ENCODE data around the gene UQCC5.

UQCC5 gene

DNA sequence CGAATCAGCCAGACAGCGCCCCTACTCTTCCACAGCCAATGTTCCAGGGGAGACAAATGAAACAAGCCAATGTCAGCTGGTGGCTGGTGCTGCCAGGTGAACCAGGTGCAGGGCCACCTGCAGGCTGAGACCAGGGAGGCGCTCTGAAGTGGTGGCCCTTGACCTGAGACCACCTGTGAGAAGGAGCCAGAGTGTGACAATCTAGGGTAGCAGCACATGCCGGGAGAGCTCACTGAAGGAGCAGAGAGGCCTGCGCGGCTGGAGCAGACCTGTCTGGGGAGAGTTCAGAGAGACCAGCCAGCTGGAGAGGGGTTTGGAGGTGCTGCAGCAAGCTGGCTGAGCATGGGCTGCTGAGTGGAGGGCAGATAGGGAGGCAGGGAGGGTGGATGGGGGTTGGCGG is 42.0 kb upstream of the UQCC5 start:
- Histone ChIP-seq H3K36me3 (ENCODE audit: insufficient read depth, low read length) (peaks cover 47% of the 10 kb centered on the region), H3K9me3 (ENCODE audit: low read length) (no peaks in the 10 kb centered on the region), H3K27me3 (ENCODE audit: control insufficient read depth in 1 of 2, insufficient read depth in 2 of 2, low read length in 2 of 2) (no peaks in the 10 kb centered on the region), H3K4me1 (ENCODE audit: insufficient read depth, low read length) (no peaks in the 10 kb centered on the region), H3K27ac (ENCODE audit: low read depth, low read length) (no peak overlapping the region), H3K4me3 (ENCODE audit: low read depth in 1 of 2, low read length in 2 of 2) (no peak overlapping the region), H3K9ac (ENCODE audit: low read length) (no peak overlapping the region)

DNA sequence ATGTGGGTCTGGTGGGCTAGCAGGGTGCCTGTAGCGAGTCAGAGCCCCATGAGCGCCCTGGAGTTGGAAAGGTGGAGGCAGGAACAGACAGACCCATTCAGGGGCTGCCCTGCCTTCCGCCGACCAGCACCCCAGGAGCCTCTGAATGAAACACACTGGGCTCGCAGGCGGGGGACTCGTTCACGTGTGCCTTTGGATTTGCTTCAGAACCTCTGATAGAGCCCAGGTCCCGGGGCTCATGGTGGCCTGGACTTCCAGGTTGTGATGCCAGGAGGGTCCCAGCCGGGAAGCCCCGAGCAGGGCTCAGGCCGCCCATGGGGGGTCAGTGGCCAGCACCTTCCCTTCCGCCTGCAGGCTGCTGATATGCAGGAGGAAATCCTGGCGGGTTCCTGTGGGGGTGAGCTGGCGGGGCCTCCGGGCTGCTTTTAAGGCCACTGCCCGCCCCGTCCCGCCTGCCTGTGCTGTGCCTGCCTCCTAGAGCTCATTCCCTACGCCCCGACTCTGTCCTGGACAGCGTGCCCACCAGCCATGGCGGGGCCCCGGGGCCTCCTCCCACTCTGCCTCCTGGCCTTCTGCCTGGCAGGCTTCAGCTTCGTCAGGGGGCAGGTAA is 41.4 kb upstream of the UQCC5 start, which contains the start of gene STAB1:
Gene STAB1, plus strand, starts transcription at position 453 of the 610 bp plus-strand sequence. Its CDS starts 76 bp downstream, at position 529.
- Histone ChIP-seq H3K27ac (ENCODE audit: low read depth, low read length) (peak within 1 kb of the TSS; percentile 44), H3K9ac (ENCODE audit: low read length) (no peak within 1 kb of the TSS), H3K27me3 (ENCODE audit: control insufficient read depth in 1 of 2, insufficient read depth in 2 of 2, low read length in 2 of 2) (no peaks in the 10 kb centered on the region), H3K36me3 (ENCODE audit: insufficient read depth, low read length) (peaks cover 41% of the 10 kb centered on the region), H3K4me3 (ENCODE audit: low read depth in 1 of 2, low read length in 2 of 2) (peak within 1 kb of the TSS in 1 of 2 donors; percentile 32), H3K4me1 (ENCODE audit: insufficient read depth, low read length) (no peaks in the 10 kb centered on the region), H3K9me3 (ENCODE audit: low read length) (no peaks in the 10 kb centered on the region)

DNA sequence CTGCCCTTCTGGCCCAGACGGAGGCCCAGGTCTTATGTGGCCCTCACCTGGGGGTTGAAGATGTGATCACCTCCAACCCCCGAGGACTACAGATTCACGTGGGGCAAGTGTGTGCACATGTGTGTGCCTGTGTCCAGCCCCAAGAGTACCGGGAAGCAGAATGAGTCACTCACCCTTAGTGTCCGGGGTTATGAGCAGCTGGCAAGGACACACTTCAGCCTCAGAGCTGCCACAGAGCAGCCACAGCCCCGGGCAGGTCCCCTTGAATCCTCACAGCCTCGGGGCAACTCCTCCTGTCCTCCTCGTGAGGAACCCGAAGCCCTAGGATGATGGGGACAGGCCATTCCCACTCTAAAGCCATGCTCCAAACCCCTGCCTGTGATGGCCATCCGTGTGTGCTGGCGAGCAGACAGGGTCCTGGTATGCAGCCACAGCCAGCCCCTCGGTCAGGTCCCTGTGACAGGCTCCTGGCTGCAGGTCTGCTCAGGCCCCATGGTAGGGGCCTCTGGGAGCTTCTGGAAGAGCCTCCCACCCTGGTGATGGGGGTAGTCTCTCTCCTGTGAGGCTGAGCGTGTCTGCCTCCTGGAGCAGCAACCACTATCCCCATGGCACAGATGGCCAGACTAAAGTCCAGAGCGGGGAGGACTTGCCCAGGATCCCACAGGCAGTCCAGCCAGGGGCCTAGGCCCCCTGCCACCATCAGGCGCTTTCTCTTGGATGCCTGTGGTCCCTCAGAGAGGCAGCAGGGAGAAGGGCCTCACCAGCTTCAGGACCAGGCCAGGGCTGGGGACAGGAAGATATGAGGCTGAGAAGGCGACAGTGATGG is 40.4 kb upstream of the UQCC5 start:
- Histone ChIP-seq H3K36me3 (ENCODE audit: insufficient read depth, low read length) (peaks cover 31% of the 10 kb centered on the region), H3K9ac (ENCODE audit: low read length) (no peak overlapping the region), H3K27me3 (ENCODE audit: control insufficient read depth in 1 of 2, insufficient read depth in 2 of 2, low read length in 2 of 2) (no peaks in the 10 kb centered on the region), H3K4me1 (ENCODE audit: insufficient read depth, low read length) (no peaks in the 10 kb centered on the region), H3K4me3 (ENCODE audit: low read depth in 1 of 2, low read length in 2 of 2) (peak overlapping the region in 1 of 2 donors; percentile 32), H3K27ac (ENCODE audit: low read depth, low read length) (peak overlapping the region; percentile 44), H3K9me3 (ENCODE audit: low read length) (no peaks in the 10 kb centered on the region)

DNA sequence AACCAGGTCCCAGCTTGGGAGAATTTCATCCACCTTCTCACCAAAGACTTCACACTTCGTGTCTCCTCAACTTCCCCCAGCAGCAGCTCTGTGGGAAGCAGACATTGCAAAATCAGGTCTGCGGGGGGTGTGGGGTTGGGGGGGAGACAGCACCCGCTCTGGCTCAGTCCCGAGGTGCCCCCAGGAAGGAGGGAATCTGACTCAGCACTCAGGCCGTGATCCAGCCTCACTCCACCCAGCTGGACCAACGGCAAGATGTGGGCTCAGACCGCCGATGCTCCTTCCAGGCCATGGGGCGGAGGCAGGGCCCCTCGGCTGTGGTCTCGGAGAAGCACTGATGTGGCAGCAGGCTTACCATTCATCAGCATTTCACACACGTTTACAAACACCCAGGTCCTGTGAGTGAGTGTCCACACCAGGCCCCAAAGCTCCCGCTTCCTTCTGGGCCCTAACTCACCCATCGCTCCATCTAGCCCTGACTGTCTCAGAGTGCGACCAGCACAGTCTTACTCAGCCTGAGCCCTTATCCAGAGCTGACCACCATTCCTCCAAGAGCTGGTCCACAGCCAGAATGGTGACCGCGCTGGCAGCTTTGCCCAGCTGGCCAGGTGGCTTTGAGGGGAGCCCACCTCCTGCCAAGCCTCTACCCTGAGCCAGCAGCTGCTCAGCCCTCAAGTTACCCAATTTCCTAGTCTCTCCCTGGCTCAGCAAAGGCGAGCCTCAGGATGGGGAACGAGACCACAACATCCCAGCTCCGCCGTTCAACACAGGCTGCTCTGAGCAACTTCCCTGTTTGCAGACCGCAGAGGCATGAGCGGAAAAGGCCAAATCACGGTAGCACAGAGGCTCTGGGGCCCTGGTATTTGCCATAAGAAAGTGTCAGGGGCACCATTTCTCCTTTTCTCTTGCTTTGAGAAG is 38.0 kb upstream of the UQCC5 start:
- Histone ChIP-seq H3K36me3 (ENCODE audit: insufficient read depth, low read length) (peaks cover 8% of the 10 kb centered on the region), H3K9me3 (ENCODE audit: low read length) (no peaks in the 10 kb centered on the region), H3K27me3 (ENCODE audit: control insufficient read depth in 1 of 2, insufficient read depth in 2 of 2, low read length in 2 of 2) (no peaks in the 10 kb centered on the region), H3K4me1 (ENCODE audit: insufficient read depth, low read length) (no peaks in the 10 kb centered on the region), H3K4me3 (ENCODE audit: low read depth in 1 of 2, low read length in 2 of 2) (no peak overlapping the region), H3K9ac (ENCODE audit: low read length) (no peak overlapping the region), H3K27ac (ENCODE audit: low read depth, low read length) (no peak overlapping the region)

DNA sequence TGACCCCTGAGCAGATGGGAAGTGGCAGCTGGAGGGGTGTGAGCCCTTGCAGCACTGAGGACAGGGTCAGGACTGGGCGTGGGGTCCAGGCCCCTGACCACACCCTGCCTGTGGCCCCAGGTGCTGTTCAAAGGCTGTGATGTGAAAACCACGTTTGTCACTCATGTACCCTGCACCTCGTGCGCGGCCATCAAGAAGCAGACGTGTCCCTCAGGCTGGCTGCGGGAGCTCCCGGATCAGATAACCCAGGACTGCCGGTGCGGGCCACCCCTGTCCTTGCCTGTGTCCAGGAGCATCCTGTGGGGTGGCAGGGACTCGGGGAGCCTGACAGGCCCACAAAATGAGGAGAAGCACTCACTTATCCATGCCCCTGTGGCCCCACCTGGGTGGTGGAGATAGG is 35.4 kb upstream of the UQCC5 start:
- peaks cover 4% of the 10 kb centered on the region for H3K36me3 ChIP-seq (ENCODE audit: insufficient read depth, low read length)
- no peak overlapping the region for H3K4me3 ChIP-seq (ENCODE audit: low read depth in 1 of 2, low read length in 2 of 2)
- H3K4me1 ChIP-seq (ENCODE audit: insufficient read depth, low read length) = no peaks in the 10 kb centered on the region
- H3K9ac ChIP-seq (ENCODE audit: low read length) = no peak overlapping the region
- no peaks in the 10 kb centered on the region for H3K9me3 ChIP-seq (ENCODE audit: low read length)
- no peak overlapping the region for H3K27ac ChIP-seq (ENCODE audit: low read depth, low read length)
- H3K27me3 ChIP-seq (ENCODE audit: control insufficient read depth in 1 of 2, insufficient read depth in 2 of 2, low read length in 2 of 2) = no peaks in the 10 kb centered on the region

DNA sequence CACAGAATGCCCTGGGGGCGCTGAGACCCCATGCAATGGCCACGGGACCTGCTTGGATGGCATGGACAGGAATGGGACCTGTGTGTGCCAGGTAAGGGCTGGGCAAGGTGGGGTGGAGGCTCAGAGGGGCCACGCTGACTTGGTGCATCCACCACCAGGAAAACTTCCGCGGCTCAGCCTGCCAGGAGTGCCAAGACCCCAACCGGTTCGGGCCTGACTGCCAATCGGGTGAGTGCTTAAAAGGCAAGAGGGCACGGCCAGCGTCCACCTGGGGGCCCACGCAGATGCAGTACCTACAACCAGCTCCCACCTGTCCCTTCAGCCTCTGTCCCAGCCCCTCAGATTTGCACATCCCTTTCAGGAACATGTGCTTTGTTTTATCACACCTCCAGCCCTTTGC is 34.4 kb upstream of the UQCC5 start:
- no peaks in the 10 kb centered on the region for H3K27me3 ChIP-seq (ENCODE audit: control insufficient read depth in 1 of 2, insufficient read depth in 2 of 2, low read length in 2 of 2)

DNA sequence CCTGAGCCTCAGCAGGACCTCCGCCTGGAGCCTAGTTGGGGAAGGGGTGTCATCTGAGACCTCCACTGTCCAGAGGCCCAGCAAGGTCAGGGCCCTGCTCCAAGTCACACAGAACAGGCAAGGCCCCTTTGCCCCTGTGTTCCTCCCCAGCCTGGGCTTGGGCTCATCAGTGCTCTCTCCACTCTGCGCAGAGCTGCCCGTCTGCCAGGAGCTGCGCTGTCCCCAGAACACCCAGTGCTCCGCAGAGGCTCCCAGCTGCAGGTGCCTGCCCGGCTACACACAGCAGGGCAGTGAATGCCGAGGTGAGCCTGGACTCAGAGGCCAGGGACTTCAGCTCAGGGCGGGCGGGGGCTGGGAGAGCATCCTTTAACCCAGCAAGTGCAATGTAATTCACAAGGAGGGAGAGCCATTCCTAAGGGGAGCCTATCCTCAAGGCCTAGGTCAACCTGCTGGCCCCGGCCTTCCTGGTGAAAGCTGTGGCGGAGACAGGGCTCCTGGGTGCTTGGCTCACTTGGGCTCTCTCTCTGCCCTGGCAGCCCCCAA is 33.5 kb upstream of the UQCC5 start:
- peaks cover 4% of the 10 kb centered on the region for H3K36me3 ChIP-seq (ENCODE audit: insufficient read depth, low read length)
- H3K4me1 ChIP-seq (ENCODE audit: insufficient read depth, low read length) = no peaks in the 10 kb centered on the region
- no peaks in the 10 kb centered on the region for H3K9me3 ChIP-seq (ENCODE audit: low read length)
- H3K9ac ChIP-seq (ENCODE audit: low read length) = no peak overlapping the region
- H3K27ac ChIP-seq (ENCODE audit: low read depth, low read length) = no peak overlapping the region
- H3K4me3 ChIP-seq (ENCODE audit: low read depth in 1 of 2, low read length in 2 of 2) = no peak overlapping the region
- no peaks in the 10 kb centered on the region for H3K27me3 ChIP-seq (ENCODE audit: control insufficient read depth in 1 of 2, insufficient read depth in 2 of 2, low read length in 2 of 2)

More for the DNA sequence above, 34.4 kb upstream of the UQCC5 start:
- H3K4me3 ChIP-seq (ENCODE audit: low read depth in 1 of 2, low read length in 2 of 2) = no peak overlapping the region
- H3K27ac ChIP-seq (ENCODE audit: low read depth, low read length) = no peak overlapping the region
- no peaks in the 10 kb centered on the region for H3K4me1 ChIP-seq (ENCODE audit: insufficient read depth, low read length)
- no peaks in the 10 kb centered on the region for H3K9me3 ChIP-seq (ENCODE audit: low read length)
- no peak overlapping the region for H3K9ac ChIP-seq (ENCODE audit: low read length)
- peaks cover 4% of the 10 kb centered on the region for H3K36me3 ChIP-seq (ENCODE audit: insufficient read depth, low read length)

DNA sequence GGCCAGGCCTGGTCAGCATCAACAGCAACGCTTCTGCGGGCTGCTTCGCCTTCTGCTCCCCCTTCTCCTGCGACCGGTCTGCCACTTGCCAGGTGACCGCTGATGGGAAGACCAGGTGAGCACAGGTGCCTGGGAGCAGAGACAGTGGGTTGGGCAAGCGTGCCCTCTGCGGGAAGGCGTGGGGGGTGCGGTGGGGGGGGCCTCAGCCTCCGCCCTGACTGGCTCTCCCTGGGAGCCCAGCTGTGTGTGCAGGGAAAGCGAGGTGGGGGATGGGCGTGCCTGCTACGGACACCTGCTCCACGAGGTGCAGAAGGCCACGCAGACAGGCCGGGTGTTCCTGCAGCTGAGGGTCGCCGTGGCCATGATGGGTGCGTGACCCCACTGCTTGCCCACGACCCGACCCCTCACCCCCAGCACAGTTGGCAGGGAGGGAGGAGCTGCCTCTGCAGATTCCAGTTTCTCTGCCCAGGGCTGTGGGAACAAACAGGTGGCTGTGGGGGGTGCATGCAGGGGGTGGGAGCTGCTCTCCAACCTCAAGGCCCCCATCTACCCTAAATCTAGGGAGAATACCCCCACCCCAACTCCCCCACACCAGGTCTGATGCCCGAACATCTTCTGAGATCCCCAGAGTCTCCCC is 32.5 kb upstream of the UQCC5 start:
- Histone ChIP-seq H3K36me3 (ENCODE audit: insufficient read depth, low read length) (peaks cover 4% of the 10 kb centered on the region), H3K4me1 (ENCODE audit: insufficient read depth, low read length) (no peaks in the 10 kb centered on the region), H3K9me3 (ENCODE audit: low read length) (no peaks in the 10 kb centered on the region), H3K27me3 (ENCODE audit: control insufficient read depth in 1 of 2, insufficient read depth in 2 of 2, low read length in 2 of 2) (no peaks in the 10 kb centered on the region), H3K4me3 (ENCODE audit: low read depth in 1 of 2, low read length in 2 of 2) (no peak overlapping the region), H3K27ac (ENCODE audit: low read depth, low read length) (no peak overlapping the region), H3K9ac (ENCODE audit: low read length) (no peak overlapping the region)

DNA sequence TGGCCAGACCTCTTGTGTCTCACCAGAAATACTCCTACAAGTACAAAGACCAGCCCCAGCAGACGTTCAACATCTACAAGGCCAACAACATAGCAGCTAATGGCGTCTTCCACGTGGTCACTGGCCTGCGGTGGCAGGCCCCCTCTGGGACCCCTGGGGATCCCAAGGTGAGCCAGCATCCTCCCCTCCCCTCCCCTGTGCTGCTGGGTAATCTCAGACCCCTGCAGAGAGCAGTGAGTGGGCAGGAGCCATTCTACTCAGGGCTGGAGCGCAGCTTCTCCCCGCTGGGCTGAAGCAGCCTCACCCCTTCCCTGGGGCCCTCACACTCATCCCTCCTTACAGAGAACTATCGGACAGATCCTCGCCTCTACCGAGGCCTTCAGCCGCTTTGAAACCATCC is 31.4 kb upstream of the UQCC5 start:
- H3K36me3 ChIP-seq (ENCODE audit: insufficient read depth, low read length) = peaks cover 4% of the 10 kb centered on the region
- H3K9me3 ChIP-seq (ENCODE audit: low read length) = no peaks in the 10 kb centered on the region

DNA sequence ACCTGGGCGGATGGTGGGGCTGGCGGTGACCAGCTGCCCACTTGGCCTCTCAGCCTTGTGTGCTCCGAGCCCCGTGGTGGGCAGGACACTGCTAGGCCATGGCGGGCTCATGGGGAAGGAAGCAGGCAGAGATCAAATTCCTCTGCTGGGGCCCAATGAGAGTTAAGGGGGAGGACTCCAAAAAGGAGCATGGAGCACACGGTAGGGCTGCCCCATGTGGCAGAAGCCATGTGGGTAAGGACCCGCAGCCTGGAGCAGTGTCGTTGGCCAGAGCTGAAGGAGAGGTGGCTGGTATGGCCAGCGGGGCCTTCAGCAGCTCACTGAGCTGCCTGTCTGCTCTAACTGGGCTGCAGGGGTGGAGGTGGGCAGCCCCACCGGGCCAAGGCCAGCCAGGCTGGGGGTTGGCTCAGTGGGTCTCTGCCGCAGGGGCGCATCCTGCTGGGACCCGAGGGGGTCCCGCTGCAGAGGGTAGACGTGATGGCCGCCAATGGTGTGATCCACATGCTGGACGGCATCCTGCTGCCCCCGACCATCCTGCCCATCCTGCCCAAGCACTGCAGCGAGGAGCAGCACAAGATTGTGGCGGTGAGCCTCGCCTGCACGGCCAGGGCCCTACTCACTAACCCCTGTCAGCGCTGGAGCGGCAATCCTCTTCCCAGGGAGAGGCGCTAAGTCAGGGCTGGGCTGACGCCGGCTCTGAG is 30.0 kb upstream of the UQCC5 start:
- peaks cover 4% of the 10 kb centered on the region for H3K36me3 ChIP-seq (ENCODE audit: insufficient read depth, low read length)
- no peaks in the 10 kb centered on the region for H3K9me3 ChIP-seq (ENCODE audit: low read length)

More for the DNA sequence above, 31.4 kb upstream of the UQCC5 start:
- H3K4me3 ChIP-seq (ENCODE audit: low read depth in 1 of 2, low read length in 2 of 2) = no peak overlapping the region
- no peak overlapping the region for H3K27ac ChIP-seq (ENCODE audit: low read depth, low read length)
- no peaks in the 10 kb centered on the region for H3K4me1 ChIP-seq (ENCODE audit: insufficient read depth, low read length)
- H3K27me3 ChIP-seq (ENCODE audit: control insufficient read depth in 1 of 2, insufficient read depth in 2 of 2, low read length in 2 of 2) = no peaks in the 10 kb centered on the region
- no peak overlapping the region for H3K9ac ChIP-seq (ENCODE audit: low read length)

More for the DNA sequence above, 30.0 kb upstream of the UQCC5 start:
- H3K4me3 ChIP-seq (ENCODE audit: low read depth in 1 of 2, low read length in 2 of 2) = no peak overlapping the region
- no peak overlapping the region for H3K27ac ChIP-seq (ENCODE audit: low read depth, low read length)
- no peaks in the 10 kb centered on the region for H3K4me1 ChIP-seq (ENCODE audit: insufficient read depth, low read length)
- H3K9ac ChIP-seq (ENCODE audit: low read length) = no peak overlapping the region
- no peaks in the 10 kb centered on the region for H3K27me3 ChIP-seq (ENCODE audit: control insufficient read depth in 1 of 2, insufficient read depth in 2 of 2, low read length in 2 of 2)

Data from muscle layer of colon (tissue), 2 donors.